ENCODE data around the gene KIF3A.

GRCh38 chr5:132646583-132647266, 90.6 kb downstream of the KIF3A start:
- TF ChIP-seq CTCF (IDR thresholded peaks at IDR 0.05) (no peak), POLR2A (IDR thresholded peaks at IDR 0.05) (no peak)
